HCT116 (cell line): ENCODE measurements around the gene DGCR8.

Experiments
- CTCF ChIP-seq, 3 experiments: fragments of 200-600 bp in 1 of 3; sonication (generic) in 1 of 3; IDR thresholded peaks in 2 of 3; conservative IDR thresholded peaks in 1 of 3; 2 replicates each; pipeline ENCODE4 v1.5.1; 2012 to 2017; ENCODE audit warnings: low read depth in 2 of 3, low read length in 2 of 3, antibody characterized with exemption in 1 of 3, borderline replicate concordance in 1 of 3, control low read depth in 1 of 3, mild to moderate bottlenecking in 1 of 3, mixed read lengths in 1 of 3, mixed run types in 1 of 3, moderate library complexity in 1 of 3; ENCODE audit not compliant: insufficient read depth in 1 of 3
- EZH2 ChIP-seq: fragments of 200-600 bp; sonication (generic); IDR thresholded peaks from 2 replicates; pipeline ENCODE4 v1.6.1; 2017; ENCODE audit warnings: antibody characterized with exemption, mixed run types
- EZH2phosphoT487 ChIP-seq: fragments of 200-600 bp; IDR thresholded peaks from 2 replicates; pipeline ENCODE4 v1.6.1; 2018; ENCODE audit warnings: antibody characterized with exemption, borderline replicate concordance
- POLR2A ChIP-seq: IDR thresholded peaks from 2 replicates; pipeline ENCODE4 v1.7.0; 2011; ENCODE audit warnings: borderline replicate concordance; ENCODE audit not compliant: insufficient read depth, insufficient read length; ENCODE audit errors: extremely low read depth
- TCF7L2 ChIP-seq: IDR thresholded peaks from 2 replicates; pipeline ENCODE4 v1.7.0; 2011; ENCODE audit warnings: borderline replicate concordance, inconsistent platforms; ENCODE audit not compliant: insufficient read depth, insufficient read length; ENCODE audit errors: extremely low read depth
- TF ChIP-seq, protein P1 (sequence below): IDR thresholded peaks from 2 replicates; pipeline ENCODE4 v1.6.1; 2012
- TF ChIP-seq, protein P2 (sequence below): IDR thresholded peaks from 2 replicates; pipeline ENCODE4 v1.6.1; 2012; ENCODE audit warnings: low read depth

- no peak for TF ChIP-seq CTCF (IDR thresholded peaks at IDR 0.05 in 2 of 3, conservative IDR thresholded peaks at IDR 0.05 in 1 of 3; ENCODE audit: borderline replicate concordance in 1 of 3, insufficient read depth in 1 of 3, low read depth in 2 of 3, low read length in 2 of 3)
- TF ChIP-seq EZH2: no peak
- no peak for TF ChIP-seq POLR2A
- TF ChIP-seq, protein P1, sequence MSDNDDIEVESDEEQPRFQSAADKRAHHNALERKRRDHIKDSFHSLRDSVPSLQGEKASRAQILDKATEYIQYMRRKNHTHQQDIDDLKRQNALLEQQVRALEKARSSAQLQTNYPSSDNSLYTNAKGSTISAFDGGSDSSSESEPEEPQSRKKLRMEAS: no peak
- no peak for TF ChIP-seq EZH2phosphoT487
- TF ChIP-seq TCF7L2: no peak
- TF ChIP-seq, protein P2, sequence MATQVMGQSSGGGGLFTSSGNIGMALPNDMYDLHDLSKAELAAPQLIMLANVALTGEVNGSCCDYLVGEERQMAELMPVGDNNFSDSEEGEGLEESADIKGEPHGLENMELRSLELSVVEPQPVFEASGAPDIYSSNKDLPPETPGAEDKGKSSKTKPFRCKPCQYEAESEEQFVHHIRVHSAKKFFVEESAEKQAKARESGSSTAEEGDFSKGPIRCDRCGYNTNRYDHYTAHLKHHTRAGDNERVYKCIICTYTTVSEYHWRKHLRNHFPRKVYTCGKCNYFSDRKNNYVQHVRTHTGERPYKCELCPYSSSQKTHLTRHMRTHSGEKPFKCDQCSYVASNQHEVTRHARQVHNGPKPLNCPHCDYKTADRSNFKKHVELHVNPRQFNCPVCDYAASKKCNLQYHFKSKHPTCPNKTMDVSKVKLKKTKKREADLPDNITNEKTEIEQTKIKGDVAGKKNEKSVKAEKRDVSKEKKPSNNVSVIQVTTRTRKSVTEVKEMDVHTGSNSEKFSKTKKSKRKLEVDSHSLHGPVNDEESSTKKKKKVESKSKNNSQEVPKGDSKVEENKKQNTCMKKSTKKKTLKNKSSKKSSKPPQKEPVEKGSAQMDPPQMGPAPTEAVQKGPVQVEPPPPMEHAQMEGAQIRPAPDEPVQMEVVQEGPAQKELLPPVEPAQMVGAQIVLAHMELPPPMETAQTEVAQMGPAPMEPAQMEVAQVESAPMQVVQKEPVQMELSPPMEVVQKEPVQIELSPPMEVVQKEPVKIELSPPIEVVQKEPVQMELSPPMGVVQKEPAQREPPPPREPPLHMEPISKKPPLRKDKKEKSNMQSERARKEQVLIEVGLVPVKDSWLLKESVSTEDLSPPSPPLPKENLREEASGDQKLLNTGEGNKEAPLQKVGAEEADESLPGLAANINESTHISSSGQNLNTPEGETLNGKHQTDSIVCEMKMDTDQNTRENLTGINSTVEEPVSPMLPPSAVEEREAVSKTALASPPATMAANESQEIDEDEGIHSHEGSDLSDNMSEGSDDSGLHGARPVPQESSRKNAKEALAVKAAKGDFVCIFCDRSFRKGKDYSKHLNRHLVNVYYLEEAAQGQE: no peak
These were observed 50.9 kb downstream of the DGCR8 start for GRCh38 chr22:20130731-20131596.
